Upper lobe of left lung (tissue), 4 donors: Measurements from ENCODE around the gene SERPINB3.

Experiments
- EP300 ChIP-seq, 4 donors: sonication (generic); formaldehyde crosslinking; IDR thresholded peaks; one replicate each; pipeline ENCODE4 v1.5.1; 2017; ENCODE audit warnings: antibody characterized with exemption in 4 of 4, control low read depth in 2 of 4
- POLR2A ChIP-seq, 4 donors: fragments of 450-650 bp; IDR thresholded peaks; one replicate each; pipeline ENCODE4 v1.5.1; 2016 to 2017; ENCODE audit warnings: antibody characterized with exemption in 4 of 4, mild to moderate bottlenecking in 2 of 4
- POLR2AphosphoS5 ChIP-seq, 2 donors: sonication (generic); formaldehyde crosslinking; IDR thresholded peaks; one replicate each; pipeline ENCODE4 v1.5.1; 2017; ENCODE audit warnings: antibody characterized with exemption in 2 of 2
- TF ChIP-seq, protein P1 (sequence below), 6 experiments: fragments of 450-650 bp in 4 of 6; fragments of 200-600 bp in 2 of 6; sonication (generic) in 2 of 6; IDR thresholded peaks; one replicate each; pipeline ENCODE4 v1.5.1; 2016 to 2019; ENCODE audit warnings: antibody characterized with exemption in 6 of 6

DNA sequence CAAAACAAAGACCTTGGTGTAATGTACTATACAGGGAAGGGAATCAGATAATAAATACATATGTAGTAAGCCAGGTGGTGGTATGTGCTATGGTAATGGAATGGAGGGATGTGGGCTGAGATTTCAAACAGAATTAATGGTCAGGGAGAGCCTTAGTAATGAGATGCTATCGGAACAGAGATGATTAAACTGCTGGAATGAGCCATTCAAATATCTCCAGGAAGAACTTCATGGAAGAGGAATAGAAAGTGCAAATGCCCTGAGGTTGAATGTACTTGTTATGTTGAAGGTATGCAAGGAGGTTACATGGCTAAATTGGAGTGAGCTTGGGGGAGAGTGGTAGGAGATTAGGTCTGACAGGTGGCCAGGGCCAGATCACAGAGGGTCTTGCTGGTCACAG lies 46.1 kb upstream of the SERPINB3 start:
- no peak for TF ChIP-seq POLR2A (IDR thresholded peaks at IDR 0.05)
- TF ChIP-seq, protein P1, sequence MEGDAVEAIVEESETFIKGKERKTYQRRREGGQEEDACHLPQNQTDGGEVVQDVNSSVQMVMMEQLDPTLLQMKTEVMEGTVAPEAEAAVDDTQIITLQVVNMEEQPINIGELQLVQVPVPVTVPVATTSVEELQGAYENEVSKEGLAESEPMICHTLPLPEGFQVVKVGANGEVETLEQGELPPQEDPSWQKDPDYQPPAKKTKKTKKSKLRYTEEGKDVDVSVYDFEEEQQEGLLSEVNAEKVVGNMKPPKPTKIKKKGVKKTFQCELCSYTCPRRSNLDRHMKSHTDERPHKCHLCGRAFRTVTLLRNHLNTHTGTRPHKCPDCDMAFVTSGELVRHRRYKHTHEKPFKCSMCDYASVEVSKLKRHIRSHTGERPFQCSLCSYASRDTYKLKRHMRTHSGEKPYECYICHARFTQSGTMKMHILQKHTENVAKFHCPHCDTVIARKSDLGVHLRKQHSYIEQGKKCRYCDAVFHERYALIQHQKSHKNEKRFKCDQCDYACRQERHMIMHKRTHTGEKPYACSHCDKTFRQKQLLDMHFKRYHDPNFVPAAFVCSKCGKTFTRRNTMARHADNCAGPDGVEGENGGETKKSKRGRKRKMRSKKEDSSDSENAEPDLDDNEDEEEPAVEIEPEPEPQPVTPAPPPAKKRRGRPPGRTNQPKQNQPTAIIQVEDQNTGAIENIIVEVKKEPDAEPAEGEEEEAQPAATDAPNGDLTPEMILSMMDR (IDR thresholded peaks at IDR 0.05), result no peak
- no peak for TF ChIP-seq POLR2AphosphoS5 (IDR thresholded peaks at IDR 0.05)
- TF ChIP-seq EP300 (IDR thresholded peaks at IDR 0.05), result no peak
